GM12873 (cell line): Measurements from ENCODE around the gene OR52N4.

ENCODE experiments used
- CTCF ChIP-seq: IDR thresholded peaks from 2 replicates; pipeline ENCODE4 v1.5.1; 2012; ENCODE audit warnings: low read depth, mild to moderate bottlenecking, moderate library complexity, low read length, control low read depth; ENCODE audit not compliant: insufficient read depth; ENCODE audit errors: missing control alignments

The OR52N4 gene

GRCh38 chr11:5767056-5767455 lies 13.0 kb downstream of the OR52N4 start:
- no peak for TF ChIP-seq CTCF

DNA sequence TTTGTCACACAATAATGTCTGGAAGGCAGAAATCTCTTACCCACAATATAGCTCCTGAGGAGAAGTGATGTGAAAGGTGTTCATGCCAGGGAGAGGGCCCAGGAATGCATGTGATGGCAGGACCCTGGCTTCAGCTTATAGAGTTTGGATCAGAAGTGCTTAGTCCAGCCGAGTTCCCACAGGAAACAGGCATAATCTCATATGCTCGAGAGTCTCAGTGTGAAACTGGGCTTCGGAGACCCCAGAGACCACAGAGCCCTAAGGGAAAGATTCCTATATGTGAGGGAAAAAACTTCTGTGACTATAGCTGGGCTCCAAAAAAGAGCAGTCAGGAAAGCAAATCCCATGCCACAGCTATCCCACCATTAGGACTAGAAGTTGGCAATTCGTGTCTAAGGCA lies 29.2 kb downstream of the OR52N4 start, which contains the start of gene OR52N5:
Gene OR52N5 (minus strand): TSS at position 101 of the 400 bp plus-strand sequence. CDS start 4,721 bp downstream, outside the sequence.
- TF ChIP-seq CTCF, result no peak

DNA sequence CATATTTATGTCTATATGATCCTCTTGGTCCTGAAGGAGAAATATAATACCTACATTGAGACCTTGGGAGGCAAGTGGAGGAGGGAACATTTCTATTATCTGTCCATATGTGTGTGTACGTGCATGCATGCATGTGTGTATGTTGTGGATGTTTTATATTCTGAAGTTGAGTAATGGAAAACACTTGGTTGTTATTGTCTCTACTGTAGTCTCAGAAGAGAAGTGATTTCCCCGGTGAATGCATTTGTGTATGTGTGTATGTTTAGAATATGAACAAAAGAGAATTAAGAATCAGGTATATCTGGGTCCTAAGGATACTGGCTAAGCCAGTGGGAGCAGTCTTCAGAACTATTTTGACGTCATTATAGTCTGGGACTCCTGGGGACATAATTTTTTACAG lies 37.1 kb downstream of the OR52N4 start, which contains the start of gene OR52N1:
Gene OR52N1 (minus strand): TSS at position 101 of the 400 bp plus-strand sequence. CDS start 2,449 bp downstream, outside the sequence.
- TF ChIP-seq CTCF, result no peak

DNA sequence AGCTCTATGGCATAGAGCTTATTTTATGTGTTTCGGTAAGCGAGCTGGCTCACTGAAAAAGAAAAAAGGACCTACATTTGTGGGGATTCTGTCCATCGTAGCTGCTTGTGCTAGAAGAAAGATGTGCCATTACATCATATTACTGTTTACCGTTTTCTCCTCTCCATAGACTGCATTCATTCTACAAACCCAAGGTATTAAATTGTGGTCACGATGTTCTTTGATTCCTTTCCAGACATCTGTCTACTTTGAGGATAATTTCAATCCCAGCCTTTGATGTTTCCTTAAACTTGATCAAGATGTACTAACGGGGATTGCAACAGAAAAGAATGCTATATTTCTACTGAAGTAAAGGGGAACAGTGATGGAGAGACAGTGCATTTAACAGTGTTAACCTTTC lies 42.5 kb downstream of the OR52N4 start:
- TF ChIP-seq CTCF, result no peak

GRCh38 chr11:5803982-5804381 lies 49.9 kb downstream of the OR52N4 start:
- TF ChIP-seq CTCF, result no peak
